NCI-H526 treated with DMSO at 0.1 percent for 48 hours (cell line): ENCODE measurements around the gene CEP104.
A peak's percentile ranks its signal among the peaks of the same experiment; 100 is the strongest.

Source experiments
- DNase-seq: peaks from one replicate; lab custom pipeline; 2025; lab: John Stamatoyannopoulos, UW

Gene CEP104

DNA sequence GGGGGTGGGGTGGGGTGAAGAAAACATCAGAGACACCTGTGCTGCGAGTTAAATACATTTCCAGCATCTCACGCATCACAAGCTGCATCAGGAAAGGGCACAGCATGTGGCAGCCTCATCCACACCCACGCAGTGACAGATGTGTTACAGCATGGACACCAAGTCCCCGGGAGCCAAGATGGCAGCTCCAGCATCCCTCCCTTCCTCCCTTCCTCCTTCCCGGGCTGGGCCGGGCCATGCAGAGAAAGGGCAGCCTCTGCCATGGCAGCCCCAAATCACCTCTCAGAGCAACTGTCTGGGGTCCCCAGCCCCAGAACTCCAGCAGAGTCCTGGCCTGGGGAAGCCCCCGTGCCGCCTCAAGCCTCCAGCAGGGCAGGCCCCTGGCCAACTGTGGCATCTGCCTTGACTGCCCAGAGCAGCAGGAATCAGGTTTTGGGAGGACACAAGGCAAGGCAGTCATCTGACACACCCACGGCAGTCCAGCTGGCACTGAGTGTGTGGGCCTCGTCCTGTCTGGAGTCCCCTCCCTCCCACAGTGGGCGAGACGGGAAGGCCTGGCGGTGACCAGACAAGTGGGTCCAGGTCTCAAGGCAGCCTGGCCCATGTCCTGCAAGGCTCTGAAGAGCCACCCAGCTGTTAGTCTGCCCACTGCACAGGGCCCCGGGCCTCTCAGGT lies 78.3 kb downstream of the CEP104 start:
- no peak for DNase-seq

GRCh38 chr1:3777647-3778589 lies 79.1 kb downstream of the CEP104 start:
- DNase-seq = no peak

- DNase-seq = no peak
Observed at GRCh38 chr1:3777078-3777547, 79.9 kb downstream of the CEP104 start.

DNA sequence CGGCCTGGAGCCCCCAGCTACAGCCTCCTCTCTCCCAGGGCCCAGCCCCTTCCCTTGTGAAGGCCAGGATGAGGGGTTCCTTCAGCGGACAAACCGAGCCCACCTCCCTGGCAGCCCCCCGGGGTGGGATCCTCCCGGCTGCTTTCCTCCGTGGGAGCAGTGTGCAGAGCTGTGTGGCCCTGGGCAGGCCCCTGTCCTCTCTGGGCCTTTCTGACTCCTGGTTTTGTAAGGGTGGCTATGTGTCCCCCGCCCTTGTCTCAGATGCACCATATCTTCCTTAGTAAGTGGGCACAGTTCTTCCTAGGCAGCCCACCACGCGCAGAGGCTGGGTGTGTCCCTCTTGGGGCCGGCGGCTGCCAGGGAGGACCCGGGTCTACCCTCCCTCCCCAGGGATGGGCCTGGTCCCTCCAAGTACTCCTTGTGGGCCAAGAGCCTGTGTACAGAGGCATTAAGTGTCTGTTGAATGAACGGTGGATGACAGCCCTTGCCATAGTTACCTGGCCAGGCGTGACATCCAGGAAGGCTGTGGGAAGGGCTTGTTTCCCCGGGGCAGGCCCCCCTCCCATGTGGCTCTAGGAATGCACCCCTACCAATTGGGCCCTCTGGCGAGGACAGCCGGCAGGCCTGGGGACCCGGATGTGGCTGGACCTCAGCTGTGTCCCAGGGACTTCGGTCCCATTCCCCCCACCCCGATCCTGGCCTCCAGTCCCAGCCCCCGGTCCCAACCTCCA lies 80.6 kb downstream of the CEP104 start:
- DNase-seq = no peak

- peak; percentile 63 for DNase-seq
Observed at GRCh38 chr1:3775490-3776230, 81.4 kb downstream of the CEP104 start.

- no peak for DNase-seq
Observed at GRCh38 chr1:3774946-3775489, 82.0 kb downstream of the CEP104 start.

- DNase-seq = no peak
Observed at GRCh38 chr1:3774276-3774945, 82.6 kb downstream of the CEP104 start.

GRCh38 chr1:3773572-3774275 lies 83.3 kb downstream of the CEP104 start:
- DNase-seq = no peak

DNA sequence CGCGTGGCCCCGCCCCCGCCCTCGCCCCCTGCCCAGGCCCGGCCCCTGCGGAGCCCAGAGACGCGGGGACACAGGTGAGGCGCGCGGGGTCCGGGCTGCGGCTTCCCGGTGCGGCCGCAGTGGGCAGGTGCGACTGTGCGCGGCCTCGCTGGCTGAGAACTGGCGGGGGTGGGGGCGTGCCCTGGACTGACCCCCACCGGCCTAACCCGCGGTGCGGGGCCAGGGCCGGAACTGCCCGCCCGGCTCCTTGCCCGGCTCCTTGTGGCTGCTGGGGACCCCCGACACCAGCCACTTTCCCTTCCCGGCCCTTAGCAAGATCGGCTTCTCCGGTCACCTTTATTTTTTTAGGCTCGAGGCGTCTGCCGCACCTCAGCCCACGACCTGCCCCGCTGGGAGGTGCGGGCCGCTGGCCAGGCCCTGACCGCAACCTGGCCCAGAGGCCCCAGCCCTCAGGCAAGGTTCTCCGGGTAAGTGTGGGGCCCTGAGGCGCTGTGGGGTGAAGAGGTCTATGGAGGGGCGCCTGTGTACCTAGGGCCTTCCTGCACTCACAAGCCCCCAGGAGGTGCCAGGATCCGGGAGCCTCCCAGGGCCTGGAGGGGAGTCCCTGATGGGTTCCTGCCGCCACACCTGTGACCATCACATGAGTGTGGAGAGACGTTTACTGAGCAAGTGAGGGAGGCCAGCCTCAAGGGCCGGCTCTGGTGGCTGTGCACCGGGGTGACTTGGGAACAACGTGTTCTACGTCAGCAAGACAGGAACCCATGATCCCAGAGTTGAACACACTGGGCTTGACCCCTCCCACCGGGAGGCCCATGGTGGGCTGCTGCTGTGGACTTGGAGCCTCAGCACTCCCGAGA lies 84.1 kb downstream of the CEP104 start, which contains the start of gene SMIM1:
Gene SMIM1, plus strand, starts transcription at position 35 of the 857 bp plus-strand sequence. CDS start 2,625 bp downstream, outside the sequence.
- DNase-seq = no peak

- DNase-seq = peak; percentile 44
Observed at GRCh38 chr1:3772027-3772714, 84.8 kb downstream of the CEP104 start.

- no peak for DNase-seq
Observed at GRCh38 chr1:3771108-3772026, 85.6 kb downstream of the CEP104 start.

DNA sequence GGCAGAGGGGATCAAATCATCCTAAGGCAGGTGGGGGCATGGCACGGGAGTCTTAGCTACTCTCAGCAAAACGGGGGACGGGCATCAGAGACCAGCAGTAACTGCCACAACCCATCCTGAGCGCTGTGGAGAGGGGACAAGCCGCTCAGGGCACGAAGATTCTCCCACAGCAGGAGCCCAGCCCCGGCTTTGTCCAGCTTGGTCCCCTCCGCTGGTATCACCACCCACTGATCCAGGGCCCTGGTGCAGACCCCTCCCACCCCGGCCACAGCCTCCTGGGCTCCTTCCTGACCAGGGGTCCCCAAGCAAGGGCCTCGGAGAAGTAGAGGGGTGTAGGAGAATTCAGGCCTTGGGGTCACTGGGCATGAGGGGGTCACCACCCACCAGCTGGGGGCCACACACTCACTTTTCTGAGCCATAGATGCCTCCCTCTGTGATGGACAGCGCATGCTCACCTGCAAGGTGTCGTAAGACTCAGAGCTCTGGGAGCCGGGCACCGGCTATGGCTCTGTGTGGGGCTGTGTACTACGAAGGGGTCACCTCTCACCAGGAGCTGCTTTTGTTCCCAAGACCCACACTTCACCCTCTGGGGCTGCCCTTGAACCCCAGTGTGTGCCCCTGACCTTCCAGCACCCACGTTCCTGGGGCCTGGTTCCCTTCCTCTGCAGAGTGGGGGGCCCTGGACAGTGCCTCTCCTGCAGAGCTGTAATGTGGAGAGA lies 86.8 kb downstream of the CEP104 start:
- DNase-seq = no peak

DNA sequence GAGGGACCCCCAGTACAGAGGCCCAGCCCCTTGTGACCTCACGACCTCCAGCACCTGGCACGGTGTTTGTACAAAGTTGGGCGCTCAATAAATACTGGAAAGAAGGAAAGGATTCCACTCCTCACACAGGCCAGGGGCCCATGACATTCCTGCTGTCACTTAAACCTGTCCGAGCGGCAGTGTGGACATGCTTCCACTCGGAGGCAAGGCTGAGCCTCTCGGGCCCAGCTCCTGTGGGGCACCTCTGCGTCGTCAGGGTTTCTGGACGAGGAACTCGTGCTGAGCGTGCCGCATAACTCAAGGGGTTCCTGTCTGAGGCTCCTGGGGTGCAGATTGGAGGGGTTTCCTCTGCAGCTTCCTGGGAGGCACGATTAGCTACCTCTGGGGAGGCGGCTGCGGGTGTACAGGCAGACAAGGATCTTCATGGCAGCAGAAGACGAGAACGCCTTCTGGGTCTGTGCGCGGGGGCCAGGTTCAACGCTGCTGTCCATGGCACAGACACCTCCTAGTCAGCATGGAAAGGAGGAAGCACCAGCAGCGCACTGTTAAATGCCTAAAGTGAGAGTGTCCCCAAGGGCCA lies 88.1 kb downstream of the CEP104 start:
- DNase-seq = no peak

DNA sequence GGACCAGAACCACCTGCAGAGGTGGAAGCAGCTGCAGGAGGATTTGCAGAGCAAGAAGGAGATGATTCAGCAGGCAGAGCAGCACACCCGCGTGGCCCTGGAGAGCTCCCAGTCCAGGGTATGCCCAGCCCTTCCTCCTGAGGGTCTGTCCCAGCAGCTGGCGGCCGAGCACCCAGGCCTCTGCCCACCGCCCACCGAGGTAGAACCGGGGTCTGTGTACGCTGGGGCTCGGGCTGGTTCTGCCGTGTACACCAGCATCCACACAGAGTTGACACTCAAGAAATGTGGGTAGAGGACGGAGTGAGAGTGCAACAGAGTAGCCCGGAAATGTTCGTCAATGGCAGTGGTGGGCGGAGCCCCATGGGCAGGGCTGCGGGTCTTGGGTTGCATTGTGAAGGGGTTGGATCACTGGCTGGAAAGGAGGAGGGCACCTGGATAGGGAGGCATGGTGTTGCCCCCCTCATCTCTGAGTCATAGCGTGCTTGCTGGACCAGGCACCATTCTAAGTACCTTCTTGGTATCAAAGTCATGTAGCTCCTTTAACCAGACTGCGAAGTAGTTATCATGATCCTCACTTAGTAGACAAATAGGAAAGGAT lies 89.6 kb downstream of the CEP104 start:
- no peak for DNase-seq

DNA sequence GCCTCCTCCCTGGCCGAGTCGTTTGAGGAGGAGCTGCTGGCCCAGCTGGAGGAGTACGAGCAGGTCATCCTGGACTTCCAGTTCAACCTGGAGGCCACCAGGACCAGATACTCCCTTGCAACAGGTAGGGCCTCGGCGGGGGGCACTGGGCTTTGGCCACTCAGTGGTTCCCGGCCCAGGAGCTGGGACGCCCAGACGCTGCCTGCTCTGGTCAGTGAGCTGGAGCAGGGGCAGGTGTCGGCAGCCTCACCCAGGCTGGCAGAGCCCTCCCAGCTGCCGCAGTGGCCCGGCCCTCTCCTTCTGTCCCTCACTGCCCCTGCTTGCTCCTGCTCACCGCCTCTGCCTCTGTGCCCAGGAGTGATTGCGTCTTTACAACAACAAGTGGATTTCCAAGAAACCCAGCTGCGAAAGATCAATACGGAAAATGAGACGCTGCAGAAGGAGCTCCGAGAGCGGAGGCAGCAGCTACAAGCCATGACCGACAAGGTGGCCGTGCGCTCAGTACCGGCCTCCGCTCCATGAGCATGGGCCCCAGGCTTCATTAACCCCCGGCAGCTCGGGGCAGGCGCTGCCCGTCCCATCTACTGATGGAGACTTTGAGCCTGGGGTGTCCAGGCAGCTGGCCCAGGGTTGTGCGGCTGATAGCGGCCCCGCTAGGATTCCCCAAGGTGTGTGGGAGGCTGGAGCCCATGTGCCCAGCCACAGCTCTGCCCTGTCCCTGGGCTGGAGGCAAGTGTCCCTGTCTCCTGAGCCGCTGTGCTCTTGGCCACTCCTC lies 93.5 kb downstream of the CEP104 start:
- DNase-seq = no peak
